C4-2B (cell line): ENCODE data around the gene TFEB.

Experiments
- CTCF ChIP-seq: fragments of 450-650 bp; conservative IDR thresholded peaks from 2 replicates; pipeline ENCODE4 v1.5.1; 2017; ENCODE audit warnings: mild to moderate bottlenecking
- ZFX ChIP-seq: fragments of 450-650 bp; IDR thresholded peaks from 2 replicates; pipeline ENCODE4 v1.6.1; 2017

- no peak for TF ChIP-seq CTCF
- no peak for TF ChIP-seq ZFX
Observed at GRCh38 chr6:41728073-41728936, 7.1 kb downstream of the TFEB start.
